KMS-11 (cell line): ENCODE results near the gene C4orf36.

Experiments used
- H2AFZ ChIP-seq: fragments of 200-600 bp; sonication (generic); 2 replicates; pipeline ENCODE4 v1.6.1; 2016; ENCODE audit warnings: antibody characterized with exemption, mixed run types, low read depth
- H3K27ac ChIP-seq: fragments of 200-600 bp; sonication (generic); 2 replicates; pipeline ENCODE4 v1.6.1; 2016; ENCODE audit warnings: mild to moderate bottlenecking, mixed run types
- H3K27me3 ChIP-seq: fragments of 200-600 bp; sonication (generic); 2 replicates; pipeline ENCODE4 v1.6.1; 2017; ENCODE audit warnings: mild to moderate bottlenecking, low read depth, mixed run types, moderate library complexity; ENCODE audit not compliant: insufficient read depth
- H3K36me3 ChIP-seq: fragments of 200-600 bp; sonication (generic); 2 replicates; pipeline ENCODE4 v1.6.1; 2017; ENCODE audit warnings: mild to moderate bottlenecking, mixed run types; ENCODE audit not compliant: insufficient read depth
- H3K4me1 ChIP-seq: fragments of 200-600 bp; sonication (generic); 2 replicates; pipeline ENCODE4 v1.6.1; 2016; ENCODE audit warnings: mild to moderate bottlenecking, low read depth, mixed run types; ENCODE audit not compliant: poor library complexity, severe bottlenecking
- H3K4me2 ChIP-seq: fragments of 200-600 bp; sonication (generic); 2 replicates; pipeline ENCODE4 v1.7.0; 2016; ENCODE audit warnings: mild to moderate bottlenecking, mixed run types
- H3K4me3 ChIP-seq: fragments of 200-600 bp; sonication (generic); IDR thresholded peaks from 2 replicates; pipeline ENCODE4 v1.6.1; 2017; ENCODE audit warnings: low read depth, low read length, mixed read lengths; ENCODE audit not compliant: insufficient read depth
- H3K79me2 ChIP-seq: fragments of 200-600 bp; sonication (generic); 2 replicates; pipeline ENCODE4 v1.6.1; 2016; ENCODE audit warnings: low read depth, mixed run types; ENCODE audit not compliant: insufficient read depth
- H3K9ac ChIP-seq: fragments of 200-600 bp; sonication (generic); 2 replicates; pipeline ENCODE4 v1.6.1; 2016; ENCODE audit warnings: mild to moderate bottlenecking, mixed run types
- H4K20me1 ChIP-seq: fragments of 200-600 bp; sonication (generic); 2 replicates; pipeline ENCODE4 v1.6.1; 2016; ENCODE audit warnings: mild to moderate bottlenecking, mixed run types; ENCODE audit not compliant: insufficient read depth
- CTCF ChIP-seq: fragments of 200-600 bp; sonication (generic); conservative IDR thresholded peaks from 2 replicates; pipeline ENCODE4 v1.6.1; 2017; ENCODE audit warnings: low read depth, mild to moderate bottlenecking, antibody characterized with exemption, low read length, moderate library complexity, mixed read lengths

C4orf36 gene

GRCh38 chr4:86895692-86896488, 3.7 kb upstream of the C4orf36 start:
- H3K36me3 ChIP-seq: no peaks in the 10 kb centered on the region
- no peaks in the 10 kb centered on the region for H4K20me1 ChIP-seq

GRCh38 chr4:86894455-86894854, 2.2 kb upstream of the C4orf36 start:
- no peak overlapping the region for H3K4me2 ChIP-seq
- H3K79me2 ChIP-seq: no peaks in the 10 kb centered on the region
- no peak for TF ChIP-seq CTCF
- H4K20me1 ChIP-seq: no peaks in the 10 kb centered on the region
- H3K36me3 ChIP-seq: no peaks in the 10 kb centered on the region
- H2AFZ ChIP-seq: no peak overlapping the region
- H3K27ac ChIP-seq: no peak overlapping the region
- H3K4me1 ChIP-seq: peaks cover 8% of the 10 kb centered on the region
- no peak overlapping the region for H3K4me3 ChIP-seq
- no peak overlapping the region for H3K9ac ChIP-seq
- H3K27me3 ChIP-seq: no peaks in the 10 kb centered on the region

More at GRCh38 chr4:86895692-86896488, 3.7 kb upstream of the C4orf36 start:
- Histone ChIP-seq H3K79me2 (no peaks in the 10 kb centered on the region), H3K27me3 (no peaks in the 10 kb centered on the region), H3K4me3 (no peak overlapping the region), H3K4me2 (no peak overlapping the region), H3K9ac (no peak overlapping the region), H2AFZ (no peak overlapping the region), H3K4me1 (peaks cover 6% of the 10 kb centered on the region), H3K27ac (no peak overlapping the region)
- peak; percentile 89 for TF ChIP-seq CTCF

- no peaks in the 10 kb centered on the region for H4K20me1 ChIP-seq
- H3K4me3 ChIP-seq: no peak overlapping the region
- no peak overlapping the region for H3K9ac ChIP-seq
- no peak overlapping the region for H3K27ac ChIP-seq
- H3K4me2 ChIP-seq: no peak overlapping the region
- H3K27me3 ChIP-seq: no peaks in the 10 kb centered on the region
- no peaks in the 10 kb centered on the region for H3K36me3 ChIP-seq
- peaks cover 8% of the 10 kb centered on the region for H3K4me1 ChIP-seq
- no peak overlapping the region; the same call in 1 of the 2 replicates for H2AFZ ChIP-seq
- H3K79me2 ChIP-seq: no peaks in the 10 kb centered on the region
- no peak for TF ChIP-seq CTCF
Measured at GRCh38 chr4:86893136-86893535, 914 bp upstream of the C4orf36 start.

GRCh38 chr4:86892636-86892960, 376 bp upstream of the C4orf36 start:
- Histone ChIP-seq H3K27ac (peak overlapping the region; percentile 56), H3K4me2 (peak overlapping the region; percentile 77), H3K27me3 (no peaks in the 10 kb centered on the region), H3K79me2 (no peaks in the 10 kb centered on the region), H4K20me1 (no peaks in the 10 kb centered on the region), H3K4me3 (peak overlapping the region; percentile 9), H3K4me1 (peaks cover 8% of the 10 kb centered on the region), H3K36me3 (no peaks in the 10 kb centered on the region), H2AFZ (peak overlapping the region; percentile 90), H3K9ac (peak overlapping the region; percentile 89)
- TF ChIP-seq CTCF: no peak
